GM12872 (cell line): ENCODE results near the gene EPB41L2.

Experiments used
- CTCF ChIP-seq: IDR thresholded peaks from 3 replicates; pipeline ENCODE4 v1.5.1; 2011; ENCODE audit warnings: low read depth, mild to moderate bottlenecking, low read length, moderate library complexity; ENCODE audit not compliant: insufficient read depth

The EPB41L2 gene

GRCh38 chr6:131063028-131063763 lies at the start of gene EPB41L2:
EPB41L2 (minus strand) TSS chr6:131063245; CDS start chr6:130956485, 106,760 bp downstream.
- 0 out of 3 replicates have a peak, but pooled peaks have one; percentile 2 for TF ChIP-seq CTCF

DNA sequence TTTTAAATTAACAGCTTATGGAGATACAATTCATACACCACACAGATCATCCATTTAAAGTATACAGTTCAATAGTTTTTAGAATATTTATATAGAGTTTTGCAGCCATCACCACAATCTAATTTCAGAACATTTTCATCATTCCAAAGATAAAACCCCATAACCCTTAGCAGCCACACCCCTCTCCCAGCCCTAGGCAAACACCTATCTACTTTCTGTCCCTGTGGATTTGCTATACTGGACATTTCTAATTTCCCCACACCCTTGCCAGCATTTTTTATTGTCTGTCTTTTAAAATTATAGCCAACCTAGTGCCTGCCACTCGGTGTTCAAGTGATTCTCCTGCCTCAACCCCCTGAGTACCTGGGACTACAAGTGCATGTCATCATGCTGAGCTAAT lies 49.2 kb upstream of the EPB41L2 start:
- no peak for TF ChIP-seq CTCF

DNA sequence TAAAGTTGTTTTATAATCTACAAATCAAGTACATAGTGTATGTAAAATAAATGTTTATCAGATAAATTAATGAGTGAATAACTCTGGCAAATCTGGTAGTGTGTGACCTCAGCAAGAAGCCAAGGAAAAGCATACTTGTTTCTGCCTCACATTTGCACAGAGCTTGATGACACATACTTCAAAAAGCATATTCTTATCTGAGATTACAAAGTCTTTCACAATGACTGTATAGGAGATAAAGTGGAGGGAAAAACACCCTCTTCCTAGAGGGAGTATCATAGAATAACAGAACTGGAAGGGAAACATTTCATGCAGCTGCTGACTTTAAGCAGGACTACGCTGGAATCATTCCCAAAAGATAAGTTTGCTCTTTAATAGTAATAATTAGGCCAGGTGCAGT lies 44.1 kb upstream of the EPB41L2 start:
- TF ChIP-seq CTCF, result no peak

GRCh38 chr6:131103901-131104300 lies 40.9 kb upstream of the EPB41L2 start:
- TF ChIP-seq CTCF, result no peak

DNA sequence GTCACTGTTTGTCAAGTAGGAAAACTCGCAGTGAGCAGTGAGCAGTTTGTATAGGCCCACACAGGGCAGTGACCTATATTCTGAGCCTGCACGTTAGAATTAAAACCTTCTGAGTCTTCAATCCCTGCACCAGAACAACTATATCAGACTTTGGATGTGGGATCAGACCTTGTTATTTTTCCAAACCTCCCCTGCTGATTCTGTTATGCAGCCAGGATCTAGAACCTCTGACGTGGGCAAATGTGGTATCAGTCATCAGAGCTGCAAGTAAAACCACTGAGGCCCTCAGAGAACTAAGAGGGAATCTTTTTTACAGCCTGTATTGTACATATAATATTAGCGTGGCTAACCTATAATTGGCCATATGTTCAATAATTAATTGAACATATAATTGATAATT lies 40.3 kb upstream of the EPB41L2 start:
- no peak for TF ChIP-seq CTCF

DNA sequence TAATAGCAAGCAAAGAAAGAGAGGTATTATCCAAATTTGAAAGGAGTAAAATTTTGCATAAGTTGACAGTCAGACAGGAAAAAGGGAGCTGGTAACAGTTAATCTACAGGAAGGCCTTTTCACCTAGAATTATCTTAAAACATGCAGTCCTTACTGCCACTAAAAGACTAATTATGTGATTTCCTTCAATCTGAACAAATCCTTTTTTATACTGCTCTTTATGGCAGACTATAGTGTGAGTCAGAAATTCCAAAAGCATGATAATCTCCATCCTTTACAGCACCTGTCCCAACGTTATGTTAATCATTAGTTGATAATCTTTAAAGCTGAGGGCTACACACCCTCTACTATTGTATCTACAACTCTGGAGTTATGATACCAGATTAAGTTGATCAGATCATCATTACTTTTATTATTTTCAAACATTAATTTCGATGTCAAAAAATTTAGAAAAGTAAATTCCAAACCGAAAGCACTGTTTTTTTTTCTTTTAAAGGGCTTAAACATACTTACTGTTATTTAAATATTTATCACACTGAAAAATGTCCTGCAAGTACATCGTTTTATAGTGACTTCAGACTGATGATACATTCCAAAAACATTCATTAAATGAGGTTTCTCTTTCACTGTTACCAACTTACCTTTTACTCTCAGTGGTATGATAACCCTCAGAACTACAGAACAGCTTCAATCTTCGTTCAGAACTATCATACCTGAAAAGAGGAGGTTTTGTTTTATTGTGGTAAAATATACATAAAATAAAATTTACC lies 39.1 kb upstream of the EPB41L2 start:
- TF ChIP-seq CTCF, result no peak

- TF ChIP-seq CTCF, result no peak
Observed at GRCh38 chr6:131096786-131097185, 33.7 kb upstream of the EPB41L2 start.
